Measurements from ENCODE around the gene HEPHL1. TPM values are rescaled to one million over a fixed set of nuclear protein-coding genes. Genes with fewer than 3 reads are reported as not detected.

HEPHL1 gene
- total and polyA plus RNA-seq, 2 experiments from 2014 or later = 0.07 to 0.21 TPM

- no peak for TF ChIP-seq ZNF462 (CRISPR knock-in tag; IDR thresholded peaks at IDR 0.05)
- no peak for TF ChIP-seq NANOG (IDR thresholded peaks at IDR 0.05; ENCODE audit: borderline replicate concordance)
- TF ChIP-seq, protein P1, sequence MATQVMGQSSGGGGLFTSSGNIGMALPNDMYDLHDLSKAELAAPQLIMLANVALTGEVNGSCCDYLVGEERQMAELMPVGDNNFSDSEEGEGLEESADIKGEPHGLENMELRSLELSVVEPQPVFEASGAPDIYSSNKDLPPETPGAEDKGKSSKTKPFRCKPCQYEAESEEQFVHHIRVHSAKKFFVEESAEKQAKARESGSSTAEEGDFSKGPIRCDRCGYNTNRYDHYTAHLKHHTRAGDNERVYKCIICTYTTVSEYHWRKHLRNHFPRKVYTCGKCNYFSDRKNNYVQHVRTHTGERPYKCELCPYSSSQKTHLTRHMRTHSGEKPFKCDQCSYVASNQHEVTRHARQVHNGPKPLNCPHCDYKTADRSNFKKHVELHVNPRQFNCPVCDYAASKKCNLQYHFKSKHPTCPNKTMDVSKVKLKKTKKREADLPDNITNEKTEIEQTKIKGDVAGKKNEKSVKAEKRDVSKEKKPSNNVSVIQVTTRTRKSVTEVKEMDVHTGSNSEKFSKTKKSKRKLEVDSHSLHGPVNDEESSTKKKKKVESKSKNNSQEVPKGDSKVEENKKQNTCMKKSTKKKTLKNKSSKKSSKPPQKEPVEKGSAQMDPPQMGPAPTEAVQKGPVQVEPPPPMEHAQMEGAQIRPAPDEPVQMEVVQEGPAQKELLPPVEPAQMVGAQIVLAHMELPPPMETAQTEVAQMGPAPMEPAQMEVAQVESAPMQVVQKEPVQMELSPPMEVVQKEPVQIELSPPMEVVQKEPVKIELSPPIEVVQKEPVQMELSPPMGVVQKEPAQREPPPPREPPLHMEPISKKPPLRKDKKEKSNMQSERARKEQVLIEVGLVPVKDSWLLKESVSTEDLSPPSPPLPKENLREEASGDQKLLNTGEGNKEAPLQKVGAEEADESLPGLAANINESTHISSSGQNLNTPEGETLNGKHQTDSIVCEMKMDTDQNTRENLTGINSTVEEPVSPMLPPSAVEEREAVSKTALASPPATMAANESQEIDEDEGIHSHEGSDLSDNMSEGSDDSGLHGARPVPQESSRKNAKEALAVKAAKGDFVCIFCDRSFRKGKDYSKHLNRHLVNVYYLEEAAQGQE (IDR thresholded peaks at IDR 0.05; ENCODE audit: unreplicated experiment) = no peak
- TF ChIP-seq ZNF114 (CRISPR knock-in tag; IDR thresholded peaks at IDR 0.05) = no peak
- TF ChIP-seq POLR2AphosphoS5 (IDR thresholded peaks at IDR 0.05; ENCODE audit: low read depth) = no peak
Measured at GRCh38 chr11:94152678-94153065, 131.5 kb downstream of the HEPHL1 start (continued).

- ATAC-seq (no peak), DNase-seq (ENCODE audit: low spot score) (no peak)
- no peaks in the 10 kb centered on the region for H3K9me2 ChIP-seq (ENCODE audit: insufficient read depth)
- Mint-ChIP-seq H3K9me3 (peaks cover 12% of the 10 kb centered on the region), H3K4me1 (peaks cover 46% of the 10 kb centered on the region), H3K4me3 (no peak overlapping the region), H3K27me3 (ENCODE audit: insufficient read depth, low read depth, poor library complexity) (peaks cover 2% of the 10 kb centered on the region), H3K36me3 (ENCODE audit: low read depth) (peaks cover 44% of the 10 kb centered on the region), H3K27ac (no peak overlapping the region; the same call in 1 of the 2 replicates)
- H3F3A ChIP-seq (replicated peaks; ENCODE audit: low read depth) = no peaks in the 10 kb centered on the region
- no peak overlapping the region for H3K4me2 ChIP-seq
- H3K27me3 ChIP-seq (ENCODE audit: insufficient read depth) = no peaks in the 10 kb centered on the region
- H3K4me3 ChIP-seq = no peak overlapping the region
- no peak overlapping the region for H2AFZ ChIP-seq
- H3K36me3 ChIP-seq (ENCODE audit: insufficient read depth) = peaks cover 16% of the 10 kb centered on the region
- peaks cover 100% of the 10 kb centered on the region for H3K79me2 ChIP-seq (replicated peaks; ENCODE audit: insufficient read depth)
- no peak overlapping the region for H3K27ac ChIP-seq (ENCODE audit: low read depth)
- peaks cover 64% of the 10 kb centered on the region for H4K20me1 ChIP-seq (replicated peaks; ENCODE audit: insufficient read depth)
- peaks cover 45% of the 10 kb centered on the region for H3K4me1 ChIP-seq (ENCODE audit: insufficient read depth)
- TF ChIP-seq NANOG (IDR thresholded peaks at IDR 0.05; ENCODE audit: borderline replicate concordance) (no peak), ZNF462 (CRISPR knock-in tag; IDR thresholded peaks at IDR 0.05) (no peak), CREB1 (CRISPR knock-in tag; IDR thresholded peaks at IDR 0.05; ENCODE audit: low read depth) (no peak), ZNF114 (CRISPR knock-in tag; IDR thresholded peaks at IDR 0.05) (no peak)
Measured at GRCh38 chr11:94153320-94153719, 132.2 kb downstream of the HEPHL1 start.
